ENCODE measurements around the gene LRP5.

Gene LRP5

GRCh38 chr11:68369756-68370155 lies 57.4 kb downstream of the LRP5 start:
- no peak overlapping the region for H3K4me3 Mint-ChIP-seq
- no peak for TF ChIP-seq CTCF (IDR thresholded peaks at IDR 0.05)
- no peaks in the 10 kb centered on the region for H3K9me3 Mint-ChIP-seq
- no peak for DNase-seq
- H3K27me3 Mint-ChIP-seq (ENCODE audit: low read depth, poor library complexity) = peaks cover 2% of the 10 kb centered on the region
- H3K4me1 Mint-ChIP-seq = peaks cover 65% of the 10 kb centered on the region
- H3K27ac Mint-ChIP-seq = no peak overlapping the region
- H3K36me3 Mint-ChIP-seq (ENCODE audit: low read depth) = peaks cover 57% of the 10 kb centered on the region

GRCh38 chr11:68370211-68371111 lies 58.1 kb downstream of the LRP5 start:
- H3K9me3 Mint-ChIP-seq = no peaks in the 10 kb centered on the region
- H3K27ac Mint-ChIP-seq = peak overlapping the region; percentile 97
- peak overlapping the region; percentile 18 for H3K4me3 Mint-ChIP-seq
- peak; percentile 45 for DNase-seq
- no peak for TF ChIP-seq CTCF (IDR thresholded peaks at IDR 0.05)
- H3K36me3 Mint-ChIP-seq (ENCODE audit: low read depth) = peaks cover 54% of the 10 kb centered on the region
- peaks cover 67% of the 10 kb centered on the region for H3K4me1 Mint-ChIP-seq
- peaks cover 2% of the 10 kb centered on the region for H3K27me3 Mint-ChIP-seq (ENCODE audit: low read depth, poor library complexity)

- peak overlapping the region; percentile 99 for H3K27ac Mint-ChIP-seq
- peaks cover 47% of the 10 kb centered on the region for H3K36me3 Mint-ChIP-seq (ENCODE audit: low read depth)
- H3K9me3 Mint-ChIP-seq = no peaks in the 10 kb centered on the region
- peaks cover 67% of the 10 kb centered on the region for H3K4me1 Mint-ChIP-seq
- peaks cover 2% of the 10 kb centered on the region for H3K27me3 Mint-ChIP-seq (ENCODE audit: low read depth, poor library complexity)
- TF ChIP-seq CTCF (IDR thresholded peaks at IDR 0.05) = no peak
- no peak overlapping the region for H3K4me3 Mint-ChIP-seq
- no peak for DNase-seq
These were observed 59.0 kb downstream of the LRP5 start for GRCh38 chr11:68371171-68372041.

GRCh38 chr11:68372114-68372513 lies 59.7 kb downstream of the LRP5 start:
- H3K27ac Mint-ChIP-seq = peak overlapping the region; percentile 99
- H3K4me1 Mint-ChIP-seq = peaks cover 67% of the 10 kb centered on the region
- no peak for DNase-seq
- H3K9me3 Mint-ChIP-seq = no peaks in the 10 kb centered on the region
- H3K4me3 Mint-ChIP-seq = peak overlapping the region; percentile 63
- peaks cover 40% of the 10 kb centered on the region for H3K36me3 Mint-ChIP-seq (ENCODE audit: low read depth)
- TF ChIP-seq CTCF (IDR thresholded peaks at IDR 0.05) = no peak
- H3K27me3 Mint-ChIP-seq (ENCODE audit: low read depth, poor library complexity) = peaks cover under 1% of the 10 kb centered on the region

GRCh38 chr11:68372625-68373024 lies 60.2 kb downstream of the LRP5 start:
- Mint-ChIP-seq H3K36me3 (ENCODE audit: low read depth) (peaks cover 35% of the 10 kb centered on the region), H3K27ac (peak overlapping the region; percentile 99), H3K4me3 (peak overlapping the region; percentile 63), H3K27me3 (ENCODE audit: low read depth, poor library complexity) (no peaks in the 10 kb centered on the region), H3K9me3 (no peaks in the 10 kb centered on the region), H3K4me1 (peaks cover 67% of the 10 kb centered on the region)
- no peak for TF ChIP-seq CTCF (IDR thresholded peaks at IDR 0.05)
- no peak for DNase-seq

All from nephron progenitor cell (in vitro differentiated cells).